VCaP (cell line): ENCODE data around the gene FTO.

Source experiments
- H3K27ac ChIP-seq: fragments of 450-650 bp; 2 replicates; pipeline ENCODE4 v1.5.1; 2017
- TF ChIP-seq, protein P1 (sequence below): fragments of 450-650 bp; conservative IDR thresholded peaks from 2 replicates; pipeline ENCODE4 v1.5.1; 2017; ENCODE audit warnings: mild to moderate bottlenecking, moderate library complexity

FTO gene

DNA sequence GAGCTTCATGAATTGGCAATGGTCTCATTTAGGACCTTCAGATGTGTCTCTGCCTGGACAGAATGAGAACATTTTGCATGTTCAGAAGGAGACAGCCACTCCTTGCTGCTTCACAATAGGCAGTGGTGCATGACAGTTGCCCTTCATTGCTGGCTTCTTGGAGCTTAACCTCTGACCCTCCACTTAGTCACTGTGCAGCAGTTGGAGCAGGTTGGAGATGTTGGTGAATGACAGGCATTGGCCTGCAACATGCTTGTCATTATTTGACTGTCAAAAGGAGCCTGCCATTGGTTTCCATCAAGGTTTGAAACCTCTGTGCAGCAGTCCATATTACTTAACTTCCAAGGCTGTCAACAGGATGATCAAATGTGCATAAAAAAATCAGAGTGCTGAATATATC is 22.7 kb downstream of the FTO start:
- TF ChIP-seq, protein P1, sequence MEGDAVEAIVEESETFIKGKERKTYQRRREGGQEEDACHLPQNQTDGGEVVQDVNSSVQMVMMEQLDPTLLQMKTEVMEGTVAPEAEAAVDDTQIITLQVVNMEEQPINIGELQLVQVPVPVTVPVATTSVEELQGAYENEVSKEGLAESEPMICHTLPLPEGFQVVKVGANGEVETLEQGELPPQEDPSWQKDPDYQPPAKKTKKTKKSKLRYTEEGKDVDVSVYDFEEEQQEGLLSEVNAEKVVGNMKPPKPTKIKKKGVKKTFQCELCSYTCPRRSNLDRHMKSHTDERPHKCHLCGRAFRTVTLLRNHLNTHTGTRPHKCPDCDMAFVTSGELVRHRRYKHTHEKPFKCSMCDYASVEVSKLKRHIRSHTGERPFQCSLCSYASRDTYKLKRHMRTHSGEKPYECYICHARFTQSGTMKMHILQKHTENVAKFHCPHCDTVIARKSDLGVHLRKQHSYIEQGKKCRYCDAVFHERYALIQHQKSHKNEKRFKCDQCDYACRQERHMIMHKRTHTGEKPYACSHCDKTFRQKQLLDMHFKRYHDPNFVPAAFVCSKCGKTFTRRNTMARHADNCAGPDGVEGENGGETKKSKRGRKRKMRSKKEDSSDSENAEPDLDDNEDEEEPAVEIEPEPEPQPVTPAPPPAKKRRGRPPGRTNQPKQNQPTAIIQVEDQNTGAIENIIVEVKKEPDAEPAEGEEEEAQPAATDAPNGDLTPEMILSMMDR = no peak
- no peak overlapping the region for H3K27ac ChIP-seq

- no peak overlapping the region for H3K27ac ChIP-seq
- TF ChIP-seq, protein P1 = no peak
Observed at GRCh38 chr16:53730693-53731092, 26.7 kb downstream of the FTO start.

GRCh38 chr16:53732296-53732929 is 28.5 kb downstream of the FTO start:
- TF ChIP-seq, protein P1 = no peak

DNA sequence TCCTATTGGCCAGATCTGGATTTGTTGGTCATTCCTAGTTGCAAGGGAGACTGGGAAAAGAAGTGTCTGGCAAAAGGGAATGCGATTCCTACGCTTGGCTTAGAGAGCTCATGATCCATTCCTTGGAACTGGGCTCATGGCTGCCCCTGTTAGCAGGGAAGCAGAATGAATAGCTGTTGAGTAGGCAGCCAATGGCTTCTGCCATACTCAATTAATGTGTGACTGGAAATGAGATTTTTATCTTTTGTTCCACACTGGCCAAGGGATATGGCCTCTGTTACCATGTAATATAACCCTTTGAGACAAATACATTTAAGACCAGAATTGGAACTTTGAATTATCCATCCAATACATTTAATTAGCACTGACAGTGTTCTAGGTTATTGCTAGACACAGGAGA is 31.0 kb downstream of the FTO start:
- no peak overlapping the region for H3K27ac ChIP-seq
- TF ChIP-seq, protein P1 = no peak

More at GRCh38 chr16:53732296-53732929, 28.5 kb downstream of the FTO start:
- H3K27ac ChIP-seq = peak overlapping the region; percentile 66

- H3K27ac ChIP-seq = no peak overlapping the region
Observed at GRCh38 chr16:53736297-53736696, 32.3 kb downstream of the FTO start.

DNA sequence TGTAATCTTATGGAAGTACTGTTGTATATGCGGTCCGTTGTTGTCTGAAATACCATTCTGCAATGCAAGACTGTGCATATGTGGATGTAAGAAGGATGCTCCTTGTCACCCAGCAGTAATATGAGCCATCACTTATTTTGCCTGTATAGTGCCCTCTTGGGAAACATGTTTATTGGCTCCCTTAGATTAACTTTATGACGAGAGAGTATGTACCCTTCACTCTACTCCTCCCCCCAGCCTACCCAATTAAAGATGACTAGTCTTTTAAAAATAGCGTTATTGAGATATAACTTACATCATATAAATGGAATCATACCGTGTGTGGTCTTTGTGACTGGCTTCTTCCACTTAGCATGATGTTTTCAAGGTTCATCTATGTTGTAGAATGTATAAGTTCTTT is 33.6 kb downstream of the FTO start:
- H3K27ac ChIP-seq = no peak overlapping the region
- TF ChIP-seq, protein P1 = no peak

More at GRCh38 chr16:53736297-53736696, 32.3 kb downstream of the FTO start:
- TF ChIP-seq, protein P1 = no peak

GRCh38 chr16:53740476-53740875 is 36.5 kb downstream of the FTO start:
- TF ChIP-seq, protein P1 = no peak
- H3K27ac ChIP-seq = no peak overlapping the region
